BLaER1 treated with 17β-estradiol and CSF1 and Interleukin-3, amounts not matched to agents 10 nM and 100 nM (cell line): ENCODE data around the gene FRMD4A.
A peak's percentile ranks its signal among the peaks of the same experiment; 100 is the strongest.
"Not testable (repeated sequence)": the region's sequence is repeated elsewhere in the genome, so short reads cannot be mapped to it uniquely, and the experiment has no call there.

Experiments used
- H3K27ac ChIP-seq, 11 experiments: shearing (Covaris generic); formaldehyde crosslinking; 2 replicates each; pipeline ENCODE4 v1.8.1; 2022
- H3K27me3 ChIP-seq, 11 experiments: shearing (Covaris generic); formaldehyde crosslinking; 2 replicates each; pipeline ENCODE4 v1.8.1; 2022
- H3K36me3 ChIP-seq, 11 experiments: shearing (Covaris generic); formaldehyde crosslinking; 2 replicates each; pipeline ENCODE4 v1.8.1; 2022
- H3K4me1 ChIP-seq, 10 experiments: shearing (Covaris generic); formaldehyde crosslinking; 2 replicates each; pipeline ENCODE4 v1.8.1; 2022
- H3K4me2 ChIP-seq, 11 experiments: shearing (Covaris generic); formaldehyde crosslinking; 2 replicates each; pipeline ENCODE4 v1.8.1; 2022
- H3K4me3 ChIP-seq, 10 experiments: shearing (Covaris generic); formaldehyde crosslinking; 2 replicates each; pipeline ENCODE4 v1.8.1; 2022
- H3K9ac ChIP-seq, 11 experiments: shearing (Covaris generic); formaldehyde crosslinking; 2 replicates each; pipeline ENCODE4 v1.8.1; 2022
- H3K9me3 ChIP-seq, 11 experiments: shearing (Covaris generic); formaldehyde crosslinking; replicated peaks in 1 of 11; 2 replicates each; pipeline ENCODE4 v1.8.1; 2022
- H4K20me1 ChIP-seq, 11 experiments: shearing (Covaris generic); formaldehyde crosslinking; 2 replicates each; pipeline ENCODE4 v1.8.1; 2022
- Cebpa-rat ChIP-seq, 11 experiments: shearing (Covaris generic); IDR thresholded peaks; 2 replicates each; pipeline ENCODE4 v1.8.1; 2022

The FRMD4A gene

GRCh38 chr10:13779748-13780147 is 551.0 kb downstream of the FRMD4A start:
- Histone ChIP-seq H4K20me1 (no peaks in the 10 kb centered on the region), H3K4me3 (no peak overlapping the region), H3K27ac (no peak overlapping the region), H3K4me2 (no peak overlapping the region), H3K36me3 (no peaks in the 10 kb centered on the region), H3K9ac (no peak overlapping the region), H3K4me1 (peaks cover 23 to 55% (median 41%) of the 10 kb centered on the region in 10 experiments), H3K27me3 (no peaks in the 10 kb centered on the region), H3K9me3 (peaks cover 0 to 6% (median 0%) of the 10 kb centered on the region in 11 experiments; a peak in 1 of 22 replicates)
- TF ChIP-seq Cebpa-rat (IDR thresholded peaks at IDR 0.05): no peak

DNA sequence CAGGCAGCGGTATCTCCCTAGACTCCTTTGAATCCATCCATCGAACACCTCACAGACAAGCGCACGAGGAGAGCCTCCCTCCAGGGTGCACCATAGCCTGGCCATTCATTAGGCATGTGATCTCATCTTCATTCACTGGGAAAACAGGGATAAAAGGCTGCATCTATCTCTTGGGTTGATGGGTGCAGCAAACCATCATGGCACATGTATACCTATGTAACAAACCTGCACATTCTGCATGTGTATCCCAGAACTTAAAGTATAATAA is 552.1 kb downstream of the FRMD4A start:
- not testable (repeated sequence) for H3K9me3 ChIP-seq, H3K27ac ChIP-seq, H3K9ac ChIP-seq, H3K4me3 ChIP-seq, H3K27me3 ChIP-seq, H3K36me3 ChIP-seq, H3K4me2 ChIP-seq, H4K20me1 ChIP-seq
- H3K4me1 ChIP-seq: peaks cover 17 to 48% (median 33%) of the 10 kb centered on the region in 10 experiments

DNA sequence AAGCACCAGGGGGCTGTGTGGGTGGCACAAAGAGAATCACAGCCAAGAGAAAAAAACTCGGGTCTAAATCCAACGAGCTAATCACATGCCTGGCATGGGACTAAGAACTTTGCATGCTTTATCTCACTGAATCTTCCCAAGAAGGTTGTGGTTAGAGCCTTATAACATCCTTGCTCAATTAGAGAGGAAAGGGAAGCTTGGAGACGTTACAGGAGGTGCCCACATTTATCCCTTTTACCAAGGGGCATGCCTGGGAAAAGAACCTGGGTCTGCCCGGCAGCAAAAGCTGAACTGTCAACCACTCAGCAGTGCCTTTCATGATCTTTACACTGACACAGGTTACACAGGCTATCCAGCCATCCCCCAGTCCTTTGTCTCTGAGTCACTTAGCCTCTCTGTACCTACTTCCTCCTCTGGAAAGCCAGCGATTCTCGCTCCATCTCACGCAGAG is 553.8 kb downstream of the FRMD4A start:
- Histone ChIP-seq H4K20me1 (no peaks in the 10 kb centered on the region), H3K27ac (peak overlapping the region in 4 of 11 experiments; percentile 2 to 40 (median 19); a peak in 2 of 22 replicates), H3K4me3 (no peak overlapping the region), H3K36me3 (no peaks in the 10 kb centered on the region), H3K27me3 (no peaks in the 10 kb centered on the region), H3K9ac (peak overlapping the region in 1 of 11 experiments; percentile 36; a peak in 1 of 22 replicates), H3K4me2 (peak overlapping the region in 10 of 11 experiments; percentile 2 to 67 (median 58); a peak in 17 of 22 replicates), H3K9me3 (peaks cover 0 to 6% (median 0%) of the 10 kb centered on the region in 11 experiments; a peak in 1 of 22 replicates), H3K4me1 (peaks cover 5 to 45% (median 25%) of the 10 kb centered on the region in 10 experiments; a peak in 18 of 20 replicates)
- no peak for TF ChIP-seq Cebpa-rat (IDR thresholded peaks at IDR 0.05)

DNA sequence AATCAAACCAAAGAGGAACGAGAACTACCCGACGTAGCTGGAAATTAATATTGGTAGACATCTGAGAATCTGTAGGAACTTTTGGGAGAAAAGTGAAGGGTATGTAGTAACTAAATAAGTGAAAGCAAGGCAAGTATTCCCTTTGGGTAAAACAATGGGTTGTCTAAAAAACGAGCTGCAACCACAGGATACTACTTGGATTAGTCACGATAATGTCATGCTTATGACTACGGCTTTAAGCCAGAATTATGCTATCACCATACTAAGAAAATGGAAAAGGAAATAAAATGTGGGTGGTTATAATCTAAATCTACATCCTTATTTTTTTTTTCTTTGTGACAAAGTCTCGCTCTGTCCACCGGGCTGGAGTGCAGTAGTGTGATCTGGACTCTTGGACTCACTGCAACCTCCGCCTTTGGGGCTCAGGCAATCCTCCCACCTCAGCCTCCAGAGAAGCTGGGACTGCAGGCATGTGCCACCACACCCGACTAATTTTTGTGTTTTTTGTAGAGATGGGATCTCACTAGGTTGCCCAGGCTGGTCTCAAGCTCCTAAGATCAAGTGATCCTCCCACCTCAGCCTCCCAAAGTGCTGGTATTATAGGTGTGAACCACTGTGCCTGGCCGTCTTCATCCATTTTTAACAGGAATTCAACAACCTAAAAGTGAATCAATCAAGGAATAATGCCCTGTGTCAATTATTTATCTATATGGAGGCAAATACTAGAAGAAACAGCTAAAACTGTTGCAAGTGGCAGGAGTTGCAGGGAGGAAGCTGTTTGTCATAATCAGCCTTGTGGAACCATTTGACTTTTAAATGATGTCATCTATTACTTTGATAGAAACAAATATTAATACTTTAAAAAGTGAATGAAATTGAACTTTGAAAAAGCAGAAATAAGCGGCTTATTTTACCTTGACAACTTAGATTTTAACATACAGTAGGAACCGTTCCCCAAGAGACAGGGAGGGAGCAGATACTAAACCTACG is 554.6 kb downstream of the FRMD4A start:
- H3K27me3 ChIP-seq: no peaks in the 10 kb centered on the region
- peak overlapping the region in 4 of 11 experiments; percentile 2 to 40 (median 19); a peak in 2 of 22 replicates for H3K27ac ChIP-seq
- no peaks in the 10 kb centered on the region for H3K36me3 ChIP-seq
- no peaks in the 10 kb centered on the region for H4K20me1 ChIP-seq
- no peak for TF ChIP-seq Cebpa-rat (IDR thresholded peaks at IDR 0.05)
- H3K4me3 ChIP-seq: no peak overlapping the region
- peak overlapping the region in 10 of 11 experiments; percentile 2 to 67 (median 58); a peak in 18 of 22 replicates for H3K4me2 ChIP-seq
- H3K9ac ChIP-seq: no peak overlapping the region
- H3K4me1 ChIP-seq: peaks cover 0 to 40% (median 21%) of the 10 kb centered on the region in 10 experiments; a peak in 17 of 20 replicates
- H3K9me3 ChIP-seq: peaks cover 0 to 6% (median 0%) of the 10 kb centered on the region in 11 experiments; a peak in 1 of 22 replicates

GRCh38 chr10:13774303-13774893 is 556.3 kb downstream of the FRMD4A start:
- no peaks in the 10 kb centered on the region for H3K27me3 ChIP-seq
- H3K36me3 ChIP-seq: no peaks in the 10 kb centered on the region
- H3K4me3 ChIP-seq: no peak overlapping the region
- no peak overlapping the region for H3K4me2 ChIP-seq
- H3K9ac ChIP-seq: no peak overlapping the region
- peaks cover 0 to 6% (median 0%) of the 10 kb centered on the region in 11 experiments; a peak in 1 of 22 replicates for H3K9me3 ChIP-seq
- H3K4me1 ChIP-seq: peaks cover 8 to 57% (median 36%) of the 10 kb centered on the region in 10 experiments
- H3K27ac ChIP-seq: no peak overlapping the region
- no peak for TF ChIP-seq Cebpa-rat (IDR thresholded peaks at IDR 0.05)
- H4K20me1 ChIP-seq: no peaks in the 10 kb centered on the region

DNA sequence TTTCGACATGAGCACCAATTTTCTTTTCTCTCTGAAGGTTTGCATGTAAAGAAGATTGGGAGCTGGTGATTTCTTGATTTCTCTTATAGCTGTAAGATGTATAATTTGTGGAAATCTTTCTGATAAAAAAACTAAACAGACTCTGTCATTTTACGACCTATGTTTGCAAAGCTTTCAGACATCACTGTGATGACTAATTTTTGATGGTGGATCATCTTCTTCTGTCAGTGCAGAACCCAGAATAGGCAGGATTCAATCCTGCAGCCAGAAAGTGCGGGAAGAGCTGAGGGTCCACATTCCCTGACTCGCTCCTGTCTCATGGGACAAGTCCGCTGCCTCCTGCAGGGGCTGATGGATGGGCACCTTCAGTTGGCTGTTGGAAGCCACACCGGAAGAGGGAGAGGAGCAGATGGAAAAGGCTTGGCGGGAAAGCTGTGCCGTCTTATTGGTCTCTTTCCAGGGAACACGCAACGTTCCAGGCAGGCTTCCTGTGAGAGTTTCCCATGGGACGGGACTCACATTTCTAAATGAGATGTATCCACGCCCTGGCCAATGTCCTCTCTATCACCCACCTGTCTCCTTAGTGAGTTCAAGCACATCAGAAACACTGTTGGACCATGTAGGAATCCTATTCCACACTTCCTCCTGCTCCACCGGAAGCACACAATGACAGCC is 557.1 kb downstream of the FRMD4A start:
- H3K4me2 ChIP-seq: no peak overlapping the region
- H3K27ac ChIP-seq: no peak overlapping the region
- H3K4me1 ChIP-seq: peaks cover 10 to 64% (median 40%) of the 10 kb centered on the region in 10 experiments
- TF ChIP-seq Cebpa-rat (IDR thresholded peaks at IDR 0.05): no peak
- H3K9me3 ChIP-seq: peaks cover 0 to 6% (median 0%) of the 10 kb centered on the region in 11 experiments; a peak in 1 of 22 replicates
- H3K36me3 ChIP-seq: no peaks in the 10 kb centered on the region
- H3K9ac ChIP-seq: no peak overlapping the region
- H3K27me3 ChIP-seq: no peaks in the 10 kb centered on the region
- no peak overlapping the region for H3K4me3 ChIP-seq
- no peaks in the 10 kb centered on the region for H4K20me1 ChIP-seq

DNA sequence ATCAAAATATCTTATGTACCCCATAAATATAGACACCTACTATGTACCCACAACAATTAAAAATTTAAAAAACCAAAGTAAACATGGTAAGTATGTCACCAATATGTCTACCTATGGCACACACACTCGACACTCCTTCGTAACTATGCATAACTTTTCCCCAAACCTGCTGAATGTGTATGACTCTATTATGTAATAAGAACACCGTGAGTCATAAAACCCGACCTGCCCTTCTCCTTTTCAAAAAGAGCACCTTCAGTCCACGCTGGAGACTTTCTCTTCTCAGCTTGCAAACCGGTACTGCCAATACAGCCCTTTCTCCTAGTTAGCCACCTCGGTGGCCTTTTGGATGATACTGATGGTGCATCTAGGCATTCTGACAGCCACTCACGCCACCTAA is 557.7 kb downstream of the FRMD4A start:
- TF ChIP-seq Cebpa-rat (IDR thresholded peaks at IDR 0.05): no peak
- Histone ChIP-seq H3K9me3 (peaks cover 0 to 6% (median 0%) of the 10 kb centered on the region in 11 experiments; a peak in 1 of 22 replicates), H3K4me2 (no peak overlapping the region)

GRCh38 chr10:13771992-13772391 is 558.7 kb downstream of the FRMD4A start:
- no peaks in the 10 kb centered on the region for H3K36me3 ChIP-seq
- no peaks in the 10 kb centered on the region for H3K27me3 ChIP-seq
- no peak overlapping the region for H3K4me3 ChIP-seq
- H3K9me3 ChIP-seq: peaks cover 0 to 6% (median 0%) of the 10 kb centered on the region in 11 experiments; a peak in 1 of 22 replicates
- TF ChIP-seq Cebpa-rat (IDR thresholded peaks at IDR 0.05): no peak
- H3K4me2 ChIP-seq: no peak overlapping the region
- H3K27ac ChIP-seq: no peak overlapping the region
- no peak overlapping the region for H3K9ac ChIP-seq
- H4K20me1 ChIP-seq: no peaks in the 10 kb centered on the region
- peaks cover 10 to 66% (median 33%) of the 10 kb centered on the region in 10 experiments for H3K4me1 ChIP-seq

More for the DNA sequence above, 557.7 kb downstream of the FRMD4A start:
- Histone ChIP-seq H3K9ac (no peak overlapping the region), H3K36me3 (no peaks in the 10 kb centered on the region), H4K20me1 (no peaks in the 10 kb centered on the region), H3K27me3 (no peaks in the 10 kb centered on the region), H3K4me1 (peaks cover 10 to 68% (median 40%) of the 10 kb centered on the region in 10 experiments), H3K4me3 (no peak overlapping the region), H3K27ac (no peak overlapping the region)
